Nephron (organoid): Measurements from ENCODE around the gene TUBGCP3.
"Not testable (repeated sequence)": the region's sequence is repeated elsewhere in the genome, so short reads cannot be mapped to it uniquely, and the experiment has no call there.

ENCODE experiments used
- H3K27ac Mint-ChIP-seq, 3 experiments: 2 replicates each; pipeline ENCODE4 v1.8.0; 2020; ENCODE audit warnings: mixed read lengths in 3 of 3, mild to moderate bottlenecking in 2 of 3, moderate library complexity in 1 of 3
- H3K27me3 Mint-ChIP-seq: 2 replicates; pipeline ENCODE4 v1.8.0; 2021; ENCODE audit warnings: low read depth, mild to moderate bottlenecking, moderate library complexity, mixed read lengths
- H3K36me3 Mint-ChIP-seq: 2 replicates; pipeline ENCODE4 v1.8.0; 2020; ENCODE audit warnings: low read depth, mixed read lengths
- H3K4me1 Mint-ChIP-seq: 2 replicates; pipeline ENCODE4 v1.8.0; 2020; ENCODE audit warnings: mixed read lengths
- H3K4me3 Mint-ChIP-seq, 3 experiments: 2 replicates each; pipeline ENCODE4 v1.8.0; 2020; ENCODE audit warnings: mild to moderate bottlenecking in 3 of 3, mixed read lengths in 3 of 3, moderate library complexity in 2 of 3
- H3K9me3 Mint-ChIP-seq: 2 replicates; pipeline ENCODE4 v1.8.0; 2020; ENCODE audit warnings: mixed read lengths
- TF ChIP-seq, protein P1 (sequence below), 3 experiments: fragments of 200-600 bp; sonication (generic); IDR thresholded peaks; one replicate each; pipeline ENCODE4 v1.5.0; 2021; ENCODE audit warnings: antibody characterized with exemption in 3 of 3; ENCODE audit not compliant: unreplicated experiment in 3 of 3

Gene TUBGCP3

DNA sequence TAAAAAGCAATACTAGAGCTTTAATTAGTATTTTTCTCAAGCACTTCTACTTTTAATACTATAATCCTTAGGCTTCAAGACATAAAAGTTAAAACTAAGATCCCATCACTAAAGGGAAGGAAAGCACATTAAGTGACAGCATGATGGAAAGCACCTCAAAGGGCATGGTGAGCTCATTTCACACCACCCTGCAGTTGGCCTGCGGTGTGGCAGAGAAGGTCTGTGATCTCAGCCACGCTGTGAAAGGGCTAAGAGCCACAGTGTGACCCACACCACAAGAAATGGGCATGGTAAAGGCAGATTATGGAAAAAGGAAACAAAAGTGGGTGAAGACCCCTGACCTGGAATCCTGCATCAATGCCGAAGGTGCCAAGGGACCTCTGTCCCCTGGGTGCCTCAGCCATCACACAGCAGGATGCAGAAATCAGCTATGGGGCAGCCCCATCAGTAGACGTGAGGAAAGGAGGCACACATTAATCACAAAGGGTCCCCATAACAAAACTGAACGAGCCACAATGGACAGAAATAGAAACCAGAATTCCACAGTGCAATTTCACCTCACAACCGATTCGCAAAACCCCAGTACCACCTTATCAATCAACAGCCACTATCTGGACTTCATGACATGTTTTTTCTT, 33.6 kb downstream of the TUBGCP3 start:
- no peak overlapping the region for H3K4me3 Mint-ChIP-seq
- no peaks in the 10 kb centered on the region for H3K9me3 Mint-ChIP-seq
- peaks cover 3% of the 10 kb centered on the region for H3K27me3 Mint-ChIP-seq

DNA sequence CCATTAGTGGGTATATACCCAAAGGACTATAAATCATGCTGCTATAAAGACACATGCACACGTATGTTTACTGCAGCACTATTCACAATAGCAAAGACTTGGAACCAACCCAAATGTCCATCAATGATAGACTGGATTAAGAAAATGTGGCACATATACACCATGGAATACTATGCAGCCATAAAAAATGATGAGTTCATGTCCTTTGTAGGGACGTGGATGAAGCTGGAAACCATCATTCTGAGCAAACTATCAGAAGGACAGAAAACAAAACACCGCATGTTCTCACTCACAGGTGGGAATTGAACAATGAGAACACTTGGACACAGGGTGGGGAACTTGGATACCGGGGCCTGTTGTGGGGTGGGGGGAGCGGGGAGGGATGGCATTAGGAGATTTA, 39.0 kb downstream of the TUBGCP3 start:
- H3K4me3 Mint-ChIP-seq, H3K27ac Mint-ChIP-seq, H3K9me3 Mint-ChIP-seq, H3K4me1 Mint-ChIP-seq, H3K27me3 Mint-ChIP-seq: not testable (repeated sequence)
- peaks cover 86% of the 10 kb centered on the region for H3K36me3 Mint-ChIP-seq

More for the DNA sequence above, 33.6 kb downstream of the TUBGCP3 start:
- Mint-ChIP-seq H3K27ac (no peak overlapping the region), H3K36me3 (peaks cover 80% of the 10 kb centered on the region), H3K4me1 (no peaks in the 10 kb centered on the region)
- TF ChIP-seq, protein P1, sequence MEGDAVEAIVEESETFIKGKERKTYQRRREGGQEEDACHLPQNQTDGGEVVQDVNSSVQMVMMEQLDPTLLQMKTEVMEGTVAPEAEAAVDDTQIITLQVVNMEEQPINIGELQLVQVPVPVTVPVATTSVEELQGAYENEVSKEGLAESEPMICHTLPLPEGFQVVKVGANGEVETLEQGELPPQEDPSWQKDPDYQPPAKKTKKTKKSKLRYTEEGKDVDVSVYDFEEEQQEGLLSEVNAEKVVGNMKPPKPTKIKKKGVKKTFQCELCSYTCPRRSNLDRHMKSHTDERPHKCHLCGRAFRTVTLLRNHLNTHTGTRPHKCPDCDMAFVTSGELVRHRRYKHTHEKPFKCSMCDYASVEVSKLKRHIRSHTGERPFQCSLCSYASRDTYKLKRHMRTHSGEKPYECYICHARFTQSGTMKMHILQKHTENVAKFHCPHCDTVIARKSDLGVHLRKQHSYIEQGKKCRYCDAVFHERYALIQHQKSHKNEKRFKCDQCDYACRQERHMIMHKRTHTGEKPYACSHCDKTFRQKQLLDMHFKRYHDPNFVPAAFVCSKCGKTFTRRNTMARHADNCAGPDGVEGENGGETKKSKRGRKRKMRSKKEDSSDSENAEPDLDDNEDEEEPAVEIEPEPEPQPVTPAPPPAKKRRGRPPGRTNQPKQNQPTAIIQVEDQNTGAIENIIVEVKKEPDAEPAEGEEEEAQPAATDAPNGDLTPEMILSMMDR (IDR thresholded peaks at IDR 0.05; ENCODE audit: unreplicated experiment in 3 of 3) = no peak

DNA sequence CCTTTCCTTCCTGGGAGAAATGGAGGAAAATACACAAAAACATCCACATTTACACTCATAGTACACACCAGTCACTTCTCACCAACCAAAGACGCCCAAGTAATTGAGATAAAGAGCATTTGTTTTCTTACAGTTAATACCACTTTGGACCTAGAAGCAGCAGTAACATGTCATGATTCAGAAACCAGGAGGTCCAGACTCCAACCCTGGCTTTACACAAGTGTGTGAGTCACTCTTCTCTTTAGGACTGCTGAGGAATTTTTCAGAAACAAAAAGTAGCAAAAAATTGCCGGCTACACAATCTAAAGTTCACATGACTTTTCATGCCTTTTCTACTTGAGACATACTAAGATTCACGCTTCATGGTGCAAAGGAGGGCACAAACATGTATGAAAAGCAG, 42.1 kb downstream of the TUBGCP3 start:
- TF ChIP-seq, protein P1 (IDR thresholded peaks at IDR 0.05; ENCODE audit: unreplicated experiment in 3 of 3) = no peak
- Mint-ChIP-seq H3K27me3 (peaks cover 2% of the 10 kb centered on the region), H3K27ac (no peak overlapping the region), H3K9me3 (no peaks in the 10 kb centered on the region), H3K4me3 (no peak overlapping the region), H3K4me1 (no peaks in the 10 kb centered on the region), H3K36me3 (peaks cover 79% of the 10 kb centered on the region)

DNA sequence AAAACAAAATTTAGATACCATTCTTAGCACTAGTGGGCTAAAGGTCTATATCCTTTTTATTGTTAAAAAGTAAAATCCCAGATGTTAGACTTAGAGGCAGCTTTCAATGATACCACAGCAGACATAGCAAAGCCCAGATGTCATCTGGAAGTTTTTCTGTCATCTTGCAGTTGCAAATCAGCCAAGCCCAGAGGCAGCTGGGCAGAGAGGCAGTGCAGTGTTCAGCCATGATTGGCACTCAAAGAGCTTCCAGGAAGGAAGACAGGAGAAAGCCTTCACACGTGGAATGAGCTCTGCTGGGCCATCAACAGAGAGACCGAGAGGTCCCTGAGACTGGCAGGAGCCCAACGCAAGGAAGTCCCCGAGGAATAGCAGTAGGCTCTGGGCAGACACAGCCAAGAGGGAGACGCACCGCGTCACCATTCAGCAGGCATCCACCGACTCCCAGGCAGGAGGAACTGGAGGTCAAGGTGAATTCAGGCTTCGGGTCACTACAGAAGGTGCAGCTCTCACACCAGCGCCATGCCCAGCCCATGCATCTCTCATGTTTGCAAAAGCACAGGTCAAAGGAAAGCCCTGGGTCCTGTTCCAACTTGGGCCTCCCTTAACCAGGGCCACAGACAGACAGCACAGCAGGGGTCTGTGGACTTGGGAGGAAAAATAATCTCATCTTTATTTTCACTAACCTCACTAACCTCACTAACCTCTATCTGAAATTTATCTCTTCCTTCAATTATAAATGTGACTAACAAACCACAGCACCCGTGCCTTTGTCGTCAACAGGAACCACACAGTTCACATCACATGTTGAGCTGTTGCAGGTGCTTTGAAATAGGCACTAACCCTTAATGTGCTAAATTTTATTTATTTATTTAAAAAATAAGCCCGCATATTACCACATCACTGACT, 54.9 kb downstream of the TUBGCP3 start:
- Mint-ChIP-seq H3K9me3 (no peaks in the 10 kb centered on the region), H3K4me1 (no peaks in the 10 kb centered on the region), H3K4me3 (no peak overlapping the region), H3K27me3 (peaks cover 3% of the 10 kb centered on the region), H3K27ac (no peak overlapping the region), H3K36me3 (peaks cover 22% of the 10 kb centered on the region)
- TF ChIP-seq, protein P1 (IDR thresholded peaks at IDR 0.05; ENCODE audit: unreplicated experiment in 3 of 3) = no peak

DNA sequence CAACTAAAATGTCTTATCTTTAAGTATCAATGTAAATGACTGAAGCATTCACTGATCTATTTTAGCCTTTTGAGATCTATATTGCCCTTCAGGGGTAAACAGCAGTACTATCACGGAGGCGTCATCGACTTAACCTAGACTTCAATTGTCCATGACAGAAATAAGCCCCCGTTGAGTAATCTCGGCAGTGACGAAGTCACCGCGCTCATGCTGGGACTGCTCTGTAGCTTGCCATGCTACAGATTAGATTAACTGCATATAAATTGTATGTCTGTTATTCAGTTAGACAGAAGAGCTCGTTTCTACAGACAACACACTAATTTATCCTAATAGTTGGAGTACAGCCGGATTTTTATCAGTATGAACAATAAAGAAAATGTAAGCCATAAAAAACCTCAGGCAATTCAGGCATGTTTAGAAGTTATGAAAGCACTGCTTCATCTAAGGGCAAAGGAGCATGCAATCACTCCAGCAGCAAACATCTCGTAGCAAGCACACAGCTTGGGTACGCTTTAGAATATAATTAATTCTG, 56.6 kb downstream of the TUBGCP3 start:
- no peaks in the 10 kb centered on the region for H3K9me3 Mint-ChIP-seq
- no peak overlapping the region for H3K4me3 Mint-ChIP-seq
- peaks cover 3% of the 10 kb centered on the region for H3K27me3 Mint-ChIP-seq
- TF ChIP-seq, protein P1 (IDR thresholded peaks at IDR 0.05; ENCODE audit: unreplicated experiment in 3 of 3) = no peak
- H3K27ac Mint-ChIP-seq = peak overlapping the region in 1 of 3 experiments; percentile 39
- peaks cover 13% of the 10 kb centered on the region for H3K36me3 Mint-ChIP-seq
- no peaks in the 10 kb centered on the region for H3K4me1 Mint-ChIP-seq

DNA sequence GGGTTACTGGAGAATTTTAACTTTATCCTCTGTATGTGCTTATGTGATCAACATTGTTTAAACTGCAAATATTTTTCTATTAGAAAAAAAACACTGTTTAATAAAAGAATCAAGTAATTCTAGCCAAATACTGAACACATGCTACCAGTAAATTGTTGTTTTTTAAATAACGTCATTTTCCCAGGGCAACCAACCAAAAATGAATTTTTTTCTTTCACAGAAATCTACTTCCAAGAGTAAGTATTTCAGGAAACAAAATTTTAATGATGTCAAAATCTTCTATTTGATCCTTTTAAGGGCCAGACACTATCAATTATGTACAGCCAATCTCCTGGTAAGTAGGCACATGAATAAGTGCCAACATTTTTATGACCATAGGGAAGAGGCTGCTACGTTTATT, 57.1 kb downstream of the TUBGCP3 start:
- Mint-ChIP-seq H3K27me3 (peaks cover 3% of the 10 kb centered on the region), H3K36me3 (peaks cover 10% of the 10 kb centered on the region), H3K9me3 (no peaks in the 10 kb centered on the region), H3K4me1 (no peaks in the 10 kb centered on the region), H3K4me3 (no peak overlapping the region), H3K27ac (no peak overlapping the region)
- TF ChIP-seq, protein P1 (IDR thresholded peaks at IDR 0.05; ENCODE audit: unreplicated experiment in 3 of 3) = no peak
